HG02610 (cell line): ENCODE results near the gene ASCC1.
"Not testable (repeated sequence)": the region's sequence is repeated elsewhere in the genome, so short reads cannot be mapped to it uniquely, and the experiment has no call there.

Experiments
- ATAC-seq: cut with Tn5 transposase; IDR thresholded peaks from one replicate; pipeline ENCODE4 v1.9.1; 2021; ENCODE audit warnings: mild to moderate bottlenecking, moderate library complexity; ENCODE audit not compliant: unreplicated experiment

Gene ASCC1

GRCh38 chr10:72173619-72174296 lies 42.3 kb downstream of the ASCC1 start:
- peak; percentile 80 for ATAC-seq

GRCh38 chr10:72173262-72173618 lies 42.8 kb downstream of the ASCC1 start:
- ATAC-seq = no peak

- no peak for ATAC-seq
Measured at GRCh38 chr10:72171175-72171630, 44.9 kb downstream of the ASCC1 start.

GRCh38 chr10:72170733-72171132 lies 45.3 kb downstream of the ASCC1 start:
- ATAC-seq = no peak

- no peak for ATAC-seq
Measured at GRCh38 chr10:72170263-72170662, 45.8 kb downstream of the ASCC1 start.

GRCh38 chr10:72167118-72167517 lies 49.0 kb downstream of the ASCC1 start:
- no peak for ATAC-seq

GRCh38 chr10:72164617-72165016 lies 51.5 kb downstream of the ASCC1 start:
- no peak for ATAC-seq

GRCh38 chr10:72162978-72163377 lies 53.1 kb downstream of the ASCC1 start:
- ATAC-seq = peak; percentile 86

GRCh38 chr10:72158176-72158575 lies 57.9 kb downstream of the ASCC1 start:
- ATAC-seq = no peak

- ATAC-seq = no peak
Measured at GRCh38 chr10:72156223-72156622, 59.9 kb downstream of the ASCC1 start.

- no peak for ATAC-seq
Measured at GRCh38 chr10:72152286-72152685, 63.8 kb downstream of the ASCC1 start.

- ATAC-seq = not testable (repeated sequence)
Measured at GRCh38 chr10:72150746-72151478, 65.2 kb downstream of the ASCC1 start.

- ATAC-seq = not testable (repeated sequence)
Measured at GRCh38 chr10:72147324-72147584, 68.8 kb downstream of the ASCC1 start.

- no peak for ATAC-seq
Measured at GRCh38 chr10:72146559-72147323, 69.3 kb downstream of the ASCC1 start.

GRCh38 chr10:72146071-72146470 lies 70.0 kb downstream of the ASCC1 start:
- ATAC-seq = no peak

GRCh38 chr10:72145657-72146056 lies 70.4 kb downstream of the ASCC1 start:
- ATAC-seq = no peak

GRCh38 chr10:72140850-72141249 lies 75.2 kb downstream of the ASCC1 start:
- ATAC-seq = no peak

GRCh38 chr10:72140174-72140573 lies 75.9 kb downstream of the ASCC1 start:
- no peak for ATAC-seq

GRCh38 chr10:72137583-72137982 lies 78.5 kb downstream of the ASCC1 start:
- no peak for ATAC-seq

GRCh38 chr10:72136225-72136624 lies 79.9 kb downstream of the ASCC1 start:
- ATAC-seq = not testable (repeated sequence)

- ATAC-seq = no peak
Measured at GRCh38 chr10:72134785-72135767, 81.0 kb downstream of the ASCC1 start.
